ENCODE results near the gene SDK2.

DNA sequence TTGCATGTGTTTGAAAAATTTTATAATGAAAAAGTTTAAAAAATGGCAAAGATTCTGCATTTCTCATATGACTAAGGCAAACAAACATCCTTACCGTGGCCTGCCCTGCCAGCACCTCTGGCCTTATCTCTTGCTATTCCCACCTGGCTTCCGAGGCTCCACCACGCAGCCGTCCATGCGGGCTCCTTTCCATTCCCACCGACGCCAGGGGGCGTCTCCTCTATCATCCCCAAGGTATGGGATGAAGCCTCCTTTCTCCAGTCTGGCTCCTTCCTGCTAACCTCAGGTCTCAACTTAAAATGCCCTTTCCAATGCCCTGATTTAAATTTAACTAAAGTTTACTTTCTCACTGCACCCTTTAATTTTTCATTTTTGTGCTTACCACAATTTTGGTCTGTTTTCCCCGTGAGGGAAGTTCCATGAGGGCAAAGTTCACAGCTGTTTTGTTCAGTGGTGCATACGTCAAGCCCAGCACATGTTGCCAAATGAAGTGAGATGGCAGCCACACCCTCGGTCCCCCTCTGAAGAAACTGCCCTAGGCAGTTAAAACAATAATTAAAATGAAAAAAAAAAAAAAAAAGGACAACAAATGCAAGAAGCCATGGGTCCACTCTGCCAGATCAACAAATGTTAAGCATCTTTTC, 13.3 kb upstream of the SDK2 start:
- TF ChIP-seq, protein P1, sequence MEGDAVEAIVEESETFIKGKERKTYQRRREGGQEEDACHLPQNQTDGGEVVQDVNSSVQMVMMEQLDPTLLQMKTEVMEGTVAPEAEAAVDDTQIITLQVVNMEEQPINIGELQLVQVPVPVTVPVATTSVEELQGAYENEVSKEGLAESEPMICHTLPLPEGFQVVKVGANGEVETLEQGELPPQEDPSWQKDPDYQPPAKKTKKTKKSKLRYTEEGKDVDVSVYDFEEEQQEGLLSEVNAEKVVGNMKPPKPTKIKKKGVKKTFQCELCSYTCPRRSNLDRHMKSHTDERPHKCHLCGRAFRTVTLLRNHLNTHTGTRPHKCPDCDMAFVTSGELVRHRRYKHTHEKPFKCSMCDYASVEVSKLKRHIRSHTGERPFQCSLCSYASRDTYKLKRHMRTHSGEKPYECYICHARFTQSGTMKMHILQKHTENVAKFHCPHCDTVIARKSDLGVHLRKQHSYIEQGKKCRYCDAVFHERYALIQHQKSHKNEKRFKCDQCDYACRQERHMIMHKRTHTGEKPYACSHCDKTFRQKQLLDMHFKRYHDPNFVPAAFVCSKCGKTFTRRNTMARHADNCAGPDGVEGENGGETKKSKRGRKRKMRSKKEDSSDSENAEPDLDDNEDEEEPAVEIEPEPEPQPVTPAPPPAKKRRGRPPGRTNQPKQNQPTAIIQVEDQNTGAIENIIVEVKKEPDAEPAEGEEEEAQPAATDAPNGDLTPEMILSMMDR (IDR thresholded peaks at IDR 0.05), result peak in 6 of 7 experiments; percentile 33 to 57 (median 46)
- TF ChIP-seq POLR2A (IDR thresholded peaks at IDR 0.05), result no peak
